Stimulated activated CD8-positive, alpha-beta memory T cell treated with anti-CD3 and anti-CD28 coated beads, Interleukin-12 subunit alpha, Interleukin-12 subunit beta, amount 100 ng/mL, for 1 hour (primary cell): ENCODE data around the gene TMEM135.
"Not testable (repeated sequence)": the region's sequence is repeated elsewhere in the genome, so short reads cannot be mapped to it uniquely, and the experiment has no call there.

Source experiments
- DNase-seq: peaks from one replicate; pipeline ENCODE4 v3.0.0-alpha.2; 2020; ENCODE audit warnings: low read depth

The TMEM135 gene

GRCh38 chr11:87081358-87081757 is 43.6 kb downstream of the TMEM135 start:
- DNase-seq, result no peak

DNA sequence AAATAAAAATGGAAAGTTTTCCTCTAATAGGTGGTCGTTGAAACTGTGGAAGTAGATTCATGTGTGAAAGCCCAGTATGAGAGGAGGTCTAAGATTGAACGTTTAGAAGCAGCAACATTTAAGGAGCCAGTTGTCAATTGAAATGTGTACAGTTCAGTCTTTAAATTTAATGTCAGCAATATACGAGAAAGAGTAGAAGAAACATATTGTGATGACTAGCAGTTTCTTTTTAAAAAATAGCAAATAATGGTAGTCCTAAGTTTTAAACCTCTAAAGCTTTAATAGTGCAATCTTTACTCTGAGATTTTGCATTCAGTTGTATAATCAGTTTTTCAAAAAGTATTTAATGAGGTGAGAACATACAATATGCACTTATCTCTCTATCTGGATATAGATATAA is 44.9 kb downstream of the TMEM135 start:
- no peak for DNase-seq

DNA sequence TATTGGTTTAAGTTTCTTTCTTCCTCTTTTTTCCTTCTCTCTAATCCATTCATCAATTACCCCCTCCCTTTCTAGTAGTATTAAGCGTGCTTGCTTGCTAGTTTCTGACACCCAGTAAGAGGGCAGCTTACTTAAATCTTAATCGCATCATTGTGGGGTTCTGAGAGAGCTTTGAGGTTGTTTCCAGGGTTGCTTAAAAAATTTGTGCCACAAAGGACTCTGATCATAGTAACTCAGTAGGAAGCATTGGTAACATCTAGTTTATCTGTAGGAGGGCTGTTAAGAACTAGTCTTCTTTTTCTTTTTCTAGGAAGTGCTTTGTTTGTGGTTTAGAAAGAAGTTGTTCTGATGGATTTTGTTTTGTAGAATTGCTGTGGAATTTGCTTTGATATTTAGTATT is 45.3 kb downstream of the TMEM135 start:
- DNase-seq, result no peak

DNA sequence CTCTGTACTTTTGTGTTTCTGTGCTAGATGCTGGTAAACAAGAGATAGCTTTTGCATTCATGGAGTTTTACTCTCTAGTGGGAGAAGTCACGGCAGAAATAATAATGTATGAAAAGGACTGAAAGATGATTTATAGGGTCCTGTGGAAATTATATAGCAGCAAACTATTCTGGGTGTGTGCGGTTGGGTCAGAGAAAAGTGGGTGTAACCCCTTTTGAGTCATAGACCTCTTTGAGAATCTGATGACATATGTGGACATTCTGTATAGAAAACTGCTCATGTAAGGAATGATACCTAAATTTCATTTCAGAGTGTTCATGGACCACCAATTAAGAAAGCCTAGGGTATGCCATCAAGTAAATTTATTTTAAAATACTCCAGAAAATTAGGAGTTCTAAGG is 54.4 kb downstream of the TMEM135 start:
- DNase-seq, result no peak

GRCh38 chr11:87092567-87092966 is 54.8 kb downstream of the TMEM135 start:
- DNase-seq, result no peak

GRCh38 chr11:87097582-87097981 is 59.8 kb downstream of the TMEM135 start:
- peak; percentile 1 for DNase-seq

DNA sequence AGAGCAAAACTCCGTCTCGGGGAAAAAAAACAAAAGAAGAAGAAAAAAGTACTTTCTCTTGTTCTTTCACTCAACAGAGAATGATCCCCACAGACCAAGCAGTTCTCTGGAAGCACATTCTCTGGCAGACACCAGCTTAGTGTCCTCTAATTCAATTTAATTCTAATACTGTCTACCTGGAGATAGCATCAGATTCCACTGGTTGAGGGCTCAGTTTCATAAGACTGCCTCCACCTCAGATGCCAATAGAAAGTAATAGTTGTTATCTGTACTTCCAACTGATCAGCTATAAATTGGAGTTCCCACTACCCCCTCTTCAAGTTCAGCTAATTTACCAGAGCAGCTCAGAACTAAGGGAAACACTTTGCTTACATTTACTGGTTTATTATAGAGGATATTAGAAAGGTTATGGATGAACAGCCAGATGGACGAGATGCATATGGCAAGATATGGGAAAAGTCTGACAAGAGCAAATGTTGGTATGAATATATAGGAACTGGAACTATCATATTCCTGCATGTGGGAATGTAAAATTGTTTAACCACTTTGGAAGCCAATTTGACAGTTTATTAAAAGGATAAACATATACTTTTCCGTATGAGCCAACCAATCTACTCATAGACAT is 64.3 kb downstream of the TMEM135 start:
- no peak for DNase-seq

- DNase-seq, result not testable (repeated sequence)
These were observed 68.1 kb downstream of the TMEM135 start for GRCh38 chr11:87105826-87106225.

DNA sequence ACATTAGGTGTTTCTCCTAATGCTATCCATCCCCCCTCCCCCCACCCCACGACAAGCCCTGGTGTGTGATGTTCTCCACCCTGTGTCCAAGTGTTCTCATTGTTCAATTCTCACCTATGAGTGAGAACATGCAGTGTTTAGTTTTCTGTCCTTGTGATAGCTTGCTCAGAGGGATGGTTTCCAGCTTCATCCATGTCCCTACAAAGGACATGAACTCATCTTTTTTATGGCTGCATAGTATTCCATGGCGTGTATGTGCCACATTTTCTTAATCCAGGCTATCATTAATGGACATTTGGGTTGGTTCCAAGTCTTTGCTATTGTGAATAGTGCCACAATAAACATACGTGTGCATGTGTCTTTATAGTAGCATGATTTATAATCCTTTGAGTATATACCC is 69.6 kb downstream of the TMEM135 start:
- not testable (repeated sequence) for DNase-seq

GRCh38 chr11:87110443-87111131 is 72.9 kb downstream of the TMEM135 start:
- no peak for DNase-seq

DNA sequence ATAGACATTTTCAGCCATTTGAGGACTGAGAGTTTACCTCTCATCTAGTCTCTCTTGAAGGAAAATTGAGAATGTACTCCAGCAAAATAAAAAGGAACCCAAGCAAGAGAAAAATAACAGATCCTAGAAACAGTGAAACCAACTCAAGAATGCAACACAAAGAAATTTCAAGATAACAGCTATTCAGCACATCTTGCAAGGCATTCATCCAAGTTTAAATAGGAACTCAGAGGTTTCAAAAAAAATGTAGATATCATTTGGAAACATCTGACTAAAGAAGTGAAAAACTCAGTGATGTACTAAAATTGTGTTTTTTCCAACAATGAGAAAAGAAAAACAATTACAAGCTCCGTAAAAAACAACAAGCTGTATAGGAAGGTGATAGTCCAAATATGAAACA is 76.4 kb downstream of the TMEM135 start:
- no peak for DNase-seq

DNA sequence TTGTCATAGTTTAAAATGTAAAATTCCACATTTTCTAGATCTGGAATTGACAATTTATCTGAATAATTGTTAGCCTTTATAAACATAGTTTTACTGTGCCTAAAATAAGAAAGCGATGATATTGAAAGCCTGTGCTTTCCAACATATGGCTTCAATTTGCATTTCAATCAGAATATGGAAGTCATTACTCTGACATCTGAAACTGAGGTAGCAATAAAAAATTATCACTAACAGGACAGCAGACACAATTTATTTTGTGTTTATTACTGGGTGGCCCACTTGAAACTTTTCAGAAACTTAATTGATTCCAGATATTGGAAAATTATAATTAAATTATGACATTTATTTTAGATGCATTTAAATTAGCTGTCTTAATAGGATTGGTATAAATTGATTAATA is 78.5 kb downstream of the TMEM135 start:
- DNase-seq, result no peak

DNA sequence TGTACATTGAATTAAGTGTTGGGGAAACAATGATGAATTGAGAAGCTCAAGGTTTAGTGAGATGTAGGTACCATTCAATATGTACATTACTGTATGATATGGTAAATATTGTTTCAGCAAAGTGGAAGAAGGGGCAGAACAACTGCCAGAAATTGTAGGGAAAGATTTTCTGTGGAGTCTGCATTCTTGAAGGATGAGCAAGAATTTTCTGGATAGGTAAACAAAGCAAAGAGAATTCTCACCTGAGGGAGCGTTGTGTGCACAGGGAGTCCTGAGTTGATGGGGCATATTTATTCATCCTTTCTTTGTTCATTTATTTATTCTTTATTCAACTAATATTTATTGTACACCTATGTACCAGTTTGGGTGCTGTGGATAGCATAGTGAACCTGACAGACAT is 83.2 kb downstream of the TMEM135 start:
- no peak for DNase-seq

DNA sequence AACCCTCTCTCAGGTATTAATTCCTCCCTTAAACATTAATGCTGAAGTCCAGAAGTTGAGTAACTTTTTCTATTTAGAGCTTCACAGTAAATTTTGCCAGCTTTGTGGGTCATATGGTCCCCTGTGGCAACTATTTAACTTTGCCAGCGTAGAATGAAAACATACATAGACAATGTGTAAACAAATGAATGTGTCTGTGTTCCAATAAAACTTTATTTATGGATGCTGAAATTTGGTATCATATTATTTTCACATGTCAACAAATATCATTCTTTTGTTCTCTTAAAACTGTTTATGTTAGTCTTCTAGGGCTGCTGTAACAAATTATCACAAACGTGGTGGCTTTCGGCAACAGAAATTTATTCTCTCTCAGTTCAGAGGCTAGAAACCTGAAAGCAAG is 85.1 kb downstream of the TMEM135 start:
- no peak for DNase-seq

- DNase-seq, result no peak
These were observed 87.5 kb downstream of the TMEM135 start for GRCh38 chr11:87125257-87125656.

DNA sequence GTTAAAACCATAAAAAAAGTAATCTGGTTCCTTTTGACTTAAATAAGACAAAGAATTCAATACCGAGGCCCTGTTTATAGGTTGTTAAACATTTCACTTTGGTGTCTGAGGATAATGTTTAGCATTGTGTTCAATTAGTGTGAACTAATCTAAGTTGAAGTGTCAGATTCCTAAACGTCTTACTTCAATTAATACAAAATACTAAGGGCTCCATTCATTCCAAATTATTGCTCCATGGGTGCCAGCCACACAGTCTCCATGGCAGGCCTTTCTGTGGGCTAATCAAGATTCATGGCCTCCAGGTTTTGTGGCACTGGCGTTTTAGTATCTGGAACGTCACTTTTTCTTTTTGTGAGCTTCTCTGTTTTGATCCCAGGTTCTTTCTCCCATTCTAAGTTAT is 89.4 kb downstream of the TMEM135 start:
- DNase-seq, result no peak

DNA sequence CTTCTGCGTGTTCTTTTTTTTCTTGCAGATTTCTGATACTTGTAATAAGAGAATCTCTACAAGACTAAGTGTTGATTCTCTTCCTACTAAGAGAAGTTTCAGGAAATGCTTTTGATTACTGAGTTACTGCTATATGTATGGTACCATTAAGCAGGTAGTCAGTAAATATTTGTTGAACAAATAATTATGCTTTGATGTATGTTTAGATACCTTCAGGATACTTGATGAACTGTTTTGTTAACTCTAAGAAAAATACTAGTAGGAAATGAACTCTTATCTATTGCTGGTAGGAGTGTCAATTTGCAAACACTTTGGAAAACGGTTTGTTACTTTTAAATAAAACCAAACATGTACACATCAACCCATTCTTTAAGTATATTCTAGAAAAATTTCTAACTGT is 90.6 kb downstream of the TMEM135 start:
- DNase-seq, result no peak

DNA sequence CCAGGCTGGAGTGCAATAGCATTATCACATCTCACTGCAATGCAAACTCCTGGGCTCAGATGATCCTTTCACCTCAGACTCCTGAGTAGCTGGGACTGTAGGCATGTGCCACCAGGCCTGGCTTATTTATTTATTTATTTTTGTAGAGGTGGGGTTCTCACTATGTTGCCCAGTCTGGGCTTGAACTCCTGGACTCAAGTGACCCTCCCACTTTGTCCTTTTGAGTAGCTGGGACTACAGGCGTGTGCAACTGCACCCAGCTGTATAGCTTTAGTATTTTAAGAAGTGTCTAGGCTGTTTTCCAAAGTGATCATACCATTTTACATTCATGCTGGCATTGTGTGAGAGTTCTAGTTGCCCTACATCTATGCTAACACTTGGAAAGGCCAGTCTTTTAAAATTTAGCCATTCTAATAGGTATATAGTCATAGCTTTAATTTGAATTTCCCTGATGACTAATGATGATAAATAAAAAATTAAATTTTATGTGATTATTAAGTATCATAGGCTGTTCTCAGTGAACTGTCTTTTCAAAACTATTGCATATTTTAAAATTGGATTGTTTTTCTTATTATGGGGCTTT is 96.9 kb downstream of the TMEM135 start:
- DNase-seq, result no peak

DNA sequence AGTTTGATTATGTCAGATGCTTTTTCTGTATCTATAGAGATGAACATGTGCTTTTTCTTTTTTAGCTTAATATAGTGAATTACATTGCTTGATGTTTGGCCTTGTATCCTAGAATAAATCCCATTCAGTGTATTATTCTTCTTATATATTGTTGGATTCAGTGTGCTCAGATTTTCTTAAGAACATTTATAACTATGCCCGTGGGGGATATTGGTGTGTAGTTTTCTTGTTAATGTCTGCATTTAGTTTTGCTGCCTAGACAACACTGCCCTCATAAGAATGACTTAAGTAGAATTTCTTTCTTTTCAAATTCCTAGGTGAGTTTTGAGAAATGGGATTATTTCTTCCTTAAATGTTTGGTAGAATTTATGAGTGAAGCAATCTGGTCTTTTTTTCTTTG is 98.5 kb downstream of the TMEM135 start:
- DNase-seq, result no peak

GRCh38 chr11:87137711-87138110 is 100.0 kb downstream of the TMEM135 start:
- DNase-seq, result no peak

GRCh38 chr11:87139475-87139874 is 101.7 kb downstream of the TMEM135 start:
- no peak for DNase-seq

- no peak for DNase-seq
These were observed 103.6 kb downstream of the TMEM135 start for GRCh38 chr11:87141322-87141721.

DNA sequence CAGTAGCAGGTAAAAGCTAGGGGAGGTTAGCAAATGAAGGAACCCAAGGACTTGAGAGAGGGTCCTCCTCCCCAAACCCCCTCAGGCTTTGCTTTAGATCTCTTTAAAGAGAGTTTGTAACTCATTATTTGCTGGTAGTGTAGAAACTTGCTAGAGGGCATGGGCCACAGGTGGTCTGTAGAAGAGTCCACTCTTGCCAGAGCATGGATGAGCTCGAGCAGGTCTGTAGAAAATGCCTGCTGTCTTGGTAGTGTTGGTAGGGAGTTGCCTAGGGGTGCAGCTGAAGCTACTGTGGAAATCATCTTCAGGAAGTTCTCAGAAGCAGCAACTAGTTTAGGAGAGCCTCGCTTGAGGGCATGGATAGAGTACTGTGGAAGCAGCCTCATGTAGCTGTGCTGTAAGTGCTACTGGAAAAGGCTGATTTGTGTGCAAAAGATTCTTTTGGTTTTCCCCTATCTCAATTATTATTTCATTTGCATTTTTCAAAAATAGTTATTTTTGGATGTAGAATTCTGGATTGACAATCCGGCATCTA is 104.3 kb downstream of the TMEM135 start:
- DNase-seq, result no peak
